ENCODE results near the gene GNB1L. TPM values are rescaled to one million over a fixed set of nuclear protein-coding genes. Genes with fewer than 3 reads are reported as not detected.

GNB1L gene
- total RNA-seq, 4 donors from 2014 or later = 4.8 to 8.7 (median 7.4) TPM

- no peaks in the 10 kb centered on the region for H3K36me3 ChIP-seq
- H3K4me3 ChIP-seq = no peak overlapping the region
- no peak for ATAC-seq
- peaks cover 83% of the 10 kb centered on the region for H3K27me3 ChIP-seq
- TF ChIP-seq POLR2A (IDR thresholded peaks at IDR 0.05) (no peak), POLR2AphosphoS5 (IDR thresholded peaks at IDR 0.05) (no peak), EP300 (IDR thresholded peaks at IDR 0.05) (no peak)
- TF ChIP-seq, protein P1, sequence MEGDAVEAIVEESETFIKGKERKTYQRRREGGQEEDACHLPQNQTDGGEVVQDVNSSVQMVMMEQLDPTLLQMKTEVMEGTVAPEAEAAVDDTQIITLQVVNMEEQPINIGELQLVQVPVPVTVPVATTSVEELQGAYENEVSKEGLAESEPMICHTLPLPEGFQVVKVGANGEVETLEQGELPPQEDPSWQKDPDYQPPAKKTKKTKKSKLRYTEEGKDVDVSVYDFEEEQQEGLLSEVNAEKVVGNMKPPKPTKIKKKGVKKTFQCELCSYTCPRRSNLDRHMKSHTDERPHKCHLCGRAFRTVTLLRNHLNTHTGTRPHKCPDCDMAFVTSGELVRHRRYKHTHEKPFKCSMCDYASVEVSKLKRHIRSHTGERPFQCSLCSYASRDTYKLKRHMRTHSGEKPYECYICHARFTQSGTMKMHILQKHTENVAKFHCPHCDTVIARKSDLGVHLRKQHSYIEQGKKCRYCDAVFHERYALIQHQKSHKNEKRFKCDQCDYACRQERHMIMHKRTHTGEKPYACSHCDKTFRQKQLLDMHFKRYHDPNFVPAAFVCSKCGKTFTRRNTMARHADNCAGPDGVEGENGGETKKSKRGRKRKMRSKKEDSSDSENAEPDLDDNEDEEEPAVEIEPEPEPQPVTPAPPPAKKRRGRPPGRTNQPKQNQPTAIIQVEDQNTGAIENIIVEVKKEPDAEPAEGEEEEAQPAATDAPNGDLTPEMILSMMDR (IDR thresholded peaks at IDR 0.05) = no peak
- H3K4me1 ChIP-seq = no peaks in the 10 kb centered on the region
- WGBS, 2 donors (ENCODE audit: low coverage in 1 of 2) = 17 to 80% methylated on average over 1 of the region's 24 CpGs
- no peak overlapping the region for H3K27ac ChIP-seq
- no peaks in the 10 kb centered on the region for H3K9me3 ChIP-seq
Observed at GRCh38 chr22:19775496-19776325, 79.0 kb downstream of the GNB1L start.

DNA sequence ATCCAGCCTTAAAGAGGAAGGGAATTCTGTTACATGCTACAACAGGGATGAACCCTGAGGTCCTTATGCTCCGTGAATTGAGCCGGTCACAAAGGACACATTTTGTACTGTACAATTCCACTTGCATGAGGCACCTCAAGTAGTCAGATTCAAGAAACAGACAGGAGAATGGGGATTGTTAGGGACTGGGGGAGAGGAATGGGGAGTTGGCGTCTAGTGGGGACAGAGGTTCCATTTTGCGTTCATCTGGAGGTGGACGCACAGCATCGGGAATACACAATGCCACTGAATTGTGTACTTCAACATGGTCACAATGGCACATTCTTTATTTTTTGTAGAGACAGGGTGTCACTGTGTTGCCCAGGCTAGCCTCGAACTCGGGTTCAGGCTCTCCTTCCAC is 80.0 kb downstream of the GNB1L start:
- 86 to 93% methylated on average over 4 to 8 of the region's 8 CpGs for WGBS, 2 donors (ENCODE audit: low coverage in 1 of 2)
- Histone ChIP-seq H3K9me3 (no peaks in the 10 kb centered on the region), H3K4me3 (no peak overlapping the region), H3K27ac (no peak overlapping the region), H3K27me3 (peaks cover 94% of the 10 kb centered on the region), H3K36me3 (no peaks in the 10 kb centered on the region), H3K4me1 (no peaks in the 10 kb centered on the region)
- TF ChIP-seq POLR2AphosphoS5 (IDR thresholded peaks at IDR 0.05) (no peak), POLR2A (IDR thresholded peaks at IDR 0.05) (no peak), EP300 (IDR thresholded peaks at IDR 0.05) (no peak)
- TF ChIP-seq, protein P1 (IDR thresholded peaks at IDR 0.05) = no peak
- ATAC-seq = no peak

- Histone ChIP-seq H3K4me3 (no peak overlapping the region), H3K27me3 (peaks cover 97% of the 10 kb centered on the region), H3K27ac (no peak overlapping the region), H3K9me3 (no peaks in the 10 kb centered on the region), H3K4me1 (peaks cover 0 to under 1% (median 0%) of the 10 kb centered on the region in 3 donors), H3K36me3 (no peaks in the 10 kb centered on the region)
- WGBS, 2 donors (ENCODE audit: low coverage in 1 of 2) = 20% methylated on average over 2 of the region's 9 CpGs; no CpG with 5 or more reads in 1 of the 2 donors
- ATAC-seq = no peak
- TF ChIP-seq, protein P1 (IDR thresholded peaks at IDR 0.05) = no peak
- TF ChIP-seq POLR2A (IDR thresholded peaks at IDR 0.05) (no peak), EP300 (IDR thresholded peaks at IDR 0.05) (no peak), POLR2AphosphoS5 (IDR thresholded peaks at IDR 0.05) (no peak)
Observed at GRCh38 chr22:19773470-19774040, 81.1 kb downstream of the GNB1L start.

DNA sequence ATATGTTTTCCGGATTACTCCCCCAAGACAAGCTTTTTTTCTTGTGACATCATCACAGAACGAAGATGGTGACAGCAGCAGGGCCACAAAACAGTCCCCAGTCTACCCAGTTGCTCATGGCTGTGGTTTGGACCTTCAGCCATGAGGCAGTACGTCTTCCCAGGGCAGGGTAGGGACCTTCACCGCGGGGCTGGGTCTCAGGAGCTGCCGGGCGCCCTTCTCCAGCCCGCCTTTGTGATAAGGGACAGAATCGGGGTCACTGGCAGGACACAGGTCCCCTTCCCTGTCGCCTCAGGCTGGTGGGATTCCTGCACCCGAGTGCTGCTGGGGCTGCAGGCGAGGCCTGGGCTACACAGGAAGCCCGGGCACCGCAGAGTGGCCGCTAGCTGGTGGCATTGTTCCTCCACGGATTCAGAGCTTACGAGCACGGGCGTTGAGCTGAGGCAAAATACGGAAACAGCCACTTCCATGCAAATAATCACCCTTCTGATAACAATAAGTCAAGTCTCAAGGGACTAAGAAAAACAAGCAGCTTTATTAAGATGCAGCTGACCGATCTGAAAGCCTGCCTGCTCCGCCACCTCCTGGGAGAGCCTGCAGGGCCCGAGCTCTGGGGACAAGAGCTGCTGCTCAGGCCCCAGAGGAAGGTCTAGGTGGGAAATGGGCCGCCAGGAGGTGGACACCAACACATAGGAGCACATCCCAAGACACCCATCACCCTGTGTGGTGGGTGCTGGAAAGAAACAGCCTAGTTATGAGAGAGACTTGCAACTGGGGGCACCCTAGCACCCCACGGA is 81.8 kb downstream of the GNB1L start:
- no peak overlapping the region for H3K4me3 ChIP-seq
- 62% methylated on average over 5 of the region's 25 CpGs; no CpG with 5 or more reads in 1 of the 2 donors for WGBS, 2 donors (ENCODE audit: low coverage in 1 of 2)
- no peak for TF ChIP-seq EP300 (IDR thresholded peaks at IDR 0.05)
- TF ChIP-seq POLR2AphosphoS5 (IDR thresholded peaks at IDR 0.05) = no peak
- no peak for TF ChIP-seq POLR2A (IDR thresholded peaks at IDR 0.05)
- TF ChIP-seq, protein P1 (IDR thresholded peaks at IDR 0.05) = no peak
- peaks cover 97% of the 10 kb centered on the region for H3K27me3 ChIP-seq
- H3K9me3 ChIP-seq = no peaks in the 10 kb centered on the region
- H3K36me3 ChIP-seq = no peaks in the 10 kb centered on the region
- ATAC-seq = no peak
- H3K27ac ChIP-seq = no peak overlapping the region
- peaks cover 0 to 7% (median 0%) of the 10 kb centered on the region in 3 donors for H3K4me1 ChIP-seq

Data from gastroesophageal sphincter (tissue), 4 donors.